DMS114 treated with DMSO at 0.1 percent for 48 hours (cell line): ENCODE data around the gene VSIG10L2.

Source experiments
- DNase-seq: peaks from one replicate; lab custom pipeline; 2025; ENCODE audit not compliant: unreplicated experiment; lab: John Stamatoyannopoulos, UW

Gene VSIG10L2

DNA sequence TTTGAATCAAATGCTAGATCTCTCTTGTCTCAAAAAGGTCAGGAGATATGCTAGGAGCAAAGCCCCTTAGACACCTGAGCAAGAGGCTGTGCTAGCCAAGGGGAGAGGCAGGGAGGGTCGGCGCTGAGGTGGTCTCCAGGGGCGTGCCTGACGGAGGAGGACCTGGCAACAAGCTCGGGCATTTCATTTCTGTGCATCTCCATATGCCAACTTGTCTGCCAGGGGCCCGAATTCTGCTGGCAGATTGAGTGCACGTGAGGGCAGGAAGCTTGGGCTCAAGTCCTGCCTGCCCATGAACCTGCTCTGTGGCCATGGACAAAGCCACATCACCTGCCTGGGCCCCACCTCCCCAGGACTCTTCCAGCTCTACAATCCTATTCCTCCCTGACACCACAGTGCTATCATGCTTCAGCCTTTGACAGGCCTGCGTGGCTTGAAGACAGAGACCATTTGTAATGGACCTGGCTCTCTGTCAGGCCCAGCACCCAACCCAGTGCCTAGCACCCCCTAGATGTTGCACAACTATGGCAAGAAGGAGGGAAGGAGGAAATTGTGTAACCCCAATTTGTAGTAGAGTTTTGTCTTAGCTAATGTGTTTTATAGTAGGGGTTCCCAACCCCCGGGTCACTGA, 16.3 kb upstream of the VSIG10L2 start:
- DNase-seq, result no peak

DNA sequence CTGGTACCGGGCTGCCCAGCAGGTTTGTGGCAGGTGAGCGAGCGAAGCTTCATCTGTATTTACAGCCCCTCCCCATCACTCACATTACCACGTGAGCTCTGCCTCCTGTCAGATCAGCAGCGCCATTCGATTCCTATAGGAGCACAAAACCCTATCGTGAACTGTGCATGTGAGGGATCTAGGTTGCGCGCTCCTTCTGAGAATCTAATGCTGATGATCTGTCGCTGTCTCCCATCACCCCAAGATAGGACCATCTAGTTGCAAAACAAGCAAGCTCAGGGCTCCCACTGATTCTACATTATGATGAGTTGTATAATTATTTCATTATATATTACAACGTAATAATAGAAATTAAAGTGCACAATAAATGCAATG, 15.8 kb upstream of the VSIG10L2 start:
- DNase-seq, result no peak

DNA sequence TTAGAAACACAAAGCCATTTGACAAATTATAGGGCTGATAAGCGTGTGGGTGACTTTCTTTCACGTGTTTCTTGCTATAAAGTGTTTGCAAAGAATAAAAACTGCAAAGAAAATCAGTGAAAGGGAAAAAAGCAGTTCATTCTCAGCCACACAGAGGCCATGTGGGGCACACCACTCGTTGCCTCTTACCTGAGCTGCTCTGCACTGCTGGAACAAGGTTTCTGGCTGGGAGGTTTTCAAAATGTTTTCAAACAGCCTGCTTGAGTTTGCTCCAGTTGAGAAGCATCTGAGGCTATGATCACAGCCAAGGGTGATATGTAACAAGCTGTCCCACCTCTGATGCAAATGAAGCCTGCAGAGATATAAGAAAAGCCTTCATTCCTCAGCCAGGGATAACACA, 14.7 kb upstream of the VSIG10L2 start:
- DNase-seq, result no peak

DNA sequence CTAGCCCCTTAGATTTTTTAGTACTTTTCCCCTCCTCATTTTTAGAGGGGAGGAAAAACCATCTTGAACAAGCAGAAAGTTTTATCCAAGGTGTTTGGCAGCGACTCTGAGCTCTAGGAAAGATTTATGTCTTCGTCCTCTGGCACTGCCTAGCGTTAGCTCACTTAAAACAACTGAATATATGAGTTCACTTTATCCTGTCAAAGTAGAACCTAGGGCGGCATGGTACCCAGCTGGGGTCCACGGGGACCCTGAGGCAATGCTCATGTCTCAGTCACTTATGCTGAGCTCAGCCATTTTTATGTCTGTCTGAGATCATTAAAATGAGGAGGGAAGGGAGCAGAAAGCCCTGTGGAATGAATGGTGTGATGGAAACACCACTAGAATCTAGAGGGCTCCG, 14.2 kb upstream of the VSIG10L2 start:
- DNase-seq, result no peak

DNA sequence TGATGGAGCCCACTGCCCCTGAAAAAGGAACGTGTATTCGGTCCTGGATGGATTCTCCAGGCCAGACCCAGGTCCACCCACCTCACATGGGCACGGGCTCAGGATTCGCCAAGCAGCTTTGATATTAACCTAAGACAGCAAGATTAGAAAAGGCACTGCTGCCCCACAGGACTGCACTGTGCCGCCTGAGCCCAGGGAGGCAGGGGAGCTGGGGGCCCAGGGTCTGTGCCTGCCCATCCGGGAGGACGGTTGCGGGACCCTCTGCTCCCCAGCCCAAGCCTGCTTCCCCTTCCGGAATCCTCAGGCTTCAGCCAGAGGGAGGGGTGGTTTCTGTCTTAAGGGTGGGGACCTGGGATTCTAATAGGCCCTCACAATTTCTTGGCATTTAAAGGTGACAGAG, 13.5 kb upstream of the VSIG10L2 start:
- DNase-seq, result no peak

DNA sequence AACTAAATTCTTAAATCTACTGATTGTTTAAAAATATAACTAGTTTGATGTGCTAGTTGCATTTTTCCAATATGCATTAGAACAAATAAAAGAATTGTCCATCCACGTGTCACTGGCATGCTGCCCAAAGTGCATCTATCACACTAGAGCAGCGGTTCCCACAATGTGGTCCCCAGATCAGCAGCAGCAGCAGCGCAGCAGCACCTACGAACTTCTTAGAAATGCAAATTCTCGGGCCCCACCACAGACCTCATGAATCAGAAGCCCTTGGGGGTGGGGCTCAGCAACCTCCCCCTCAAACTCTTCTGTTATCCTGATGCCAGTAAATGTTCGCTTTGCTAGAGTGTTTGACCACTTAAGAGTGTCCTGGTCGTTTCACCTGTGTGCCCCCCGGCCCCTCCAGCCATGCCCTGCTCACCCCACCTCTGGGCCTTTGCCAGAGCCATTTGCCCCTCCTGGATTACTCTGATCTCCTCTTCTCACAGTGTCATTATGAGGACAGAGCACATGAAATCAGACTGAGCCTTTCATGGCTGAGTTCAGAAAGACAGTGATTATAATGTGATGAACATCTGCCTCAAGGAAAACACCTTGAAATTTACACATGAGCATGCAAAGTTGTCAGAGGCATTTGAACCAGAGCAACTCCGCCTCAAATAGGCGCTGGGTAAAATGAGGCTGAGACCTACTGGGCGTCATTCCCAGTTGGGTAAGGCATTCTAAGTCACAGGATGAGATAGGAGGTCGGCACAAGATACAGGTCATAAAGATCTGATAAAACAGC, 12.6 kb upstream of the VSIG10L2 start:
- DNase-seq, result no peak

DNA sequence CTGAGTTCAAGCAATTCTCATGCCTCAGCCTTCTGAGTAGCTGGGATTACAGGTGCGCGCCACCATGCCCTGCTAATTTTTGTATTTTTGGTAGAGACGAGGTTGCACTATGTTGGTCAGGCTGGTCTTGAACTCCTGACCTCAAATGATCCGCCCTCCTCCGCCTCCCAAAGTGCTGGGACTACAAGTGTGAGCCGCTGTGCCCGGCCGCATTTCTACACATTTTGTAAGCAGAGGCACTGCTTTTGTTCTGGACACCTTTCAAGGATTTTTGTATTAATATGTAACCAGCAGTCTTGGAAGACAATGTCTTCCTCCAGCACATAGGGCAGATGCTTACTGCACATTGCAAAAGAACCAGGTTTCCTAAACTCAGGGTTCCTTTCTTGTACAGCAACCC, 11.4 kb upstream of the VSIG10L2 start:
- no peak for DNase-seq

DNA sequence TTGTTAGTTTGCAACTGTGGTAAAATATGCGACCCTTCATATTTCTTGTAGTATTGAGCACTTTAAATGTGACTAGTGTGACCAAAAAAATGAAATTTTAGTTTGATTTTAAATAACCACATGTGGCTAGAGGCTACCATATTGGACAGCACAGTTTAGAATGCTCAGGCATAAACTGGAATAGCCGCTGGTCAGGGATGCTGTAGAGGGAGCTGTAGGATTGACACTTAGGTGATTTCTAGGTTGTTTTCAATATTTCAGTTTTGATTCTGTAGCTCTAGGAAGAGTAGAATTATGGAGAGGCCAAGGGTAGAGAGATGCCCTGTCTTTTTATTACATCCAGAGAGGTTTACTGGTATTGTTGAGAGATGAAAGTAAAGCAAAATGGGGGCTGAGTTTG, 10.8 kb upstream of the VSIG10L2 start:
- no peak for DNase-seq

DNA sequence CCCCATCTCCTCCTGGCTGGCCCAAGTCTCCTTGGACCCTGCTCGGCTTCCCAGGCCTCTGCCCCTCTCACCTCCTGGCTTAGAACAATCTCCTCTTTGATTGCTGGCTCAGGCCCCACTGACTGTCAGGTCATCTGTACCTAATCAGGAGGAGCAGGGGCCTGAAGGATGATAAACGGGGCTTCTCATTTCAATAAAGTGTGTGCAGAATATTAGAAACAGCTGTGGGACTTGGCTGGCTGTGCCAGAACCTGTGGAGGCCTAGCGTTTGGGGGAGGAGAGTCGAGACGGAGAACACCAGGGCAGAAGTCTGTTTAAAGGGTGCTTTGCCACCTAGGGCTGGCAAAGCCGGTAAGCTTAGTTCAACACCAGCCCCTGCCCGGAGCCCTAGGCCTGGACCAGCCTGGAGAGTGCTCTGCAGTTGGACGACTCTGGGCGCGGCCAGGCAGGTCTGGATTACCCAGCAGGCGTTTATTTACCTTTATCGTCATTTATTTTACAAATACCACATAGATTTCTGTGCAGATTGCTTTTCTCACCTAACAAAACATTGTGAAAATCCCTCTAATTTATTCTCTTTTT, 10.1 kb upstream of the VSIG10L2 start:
- no peak for DNase-seq

DNA sequence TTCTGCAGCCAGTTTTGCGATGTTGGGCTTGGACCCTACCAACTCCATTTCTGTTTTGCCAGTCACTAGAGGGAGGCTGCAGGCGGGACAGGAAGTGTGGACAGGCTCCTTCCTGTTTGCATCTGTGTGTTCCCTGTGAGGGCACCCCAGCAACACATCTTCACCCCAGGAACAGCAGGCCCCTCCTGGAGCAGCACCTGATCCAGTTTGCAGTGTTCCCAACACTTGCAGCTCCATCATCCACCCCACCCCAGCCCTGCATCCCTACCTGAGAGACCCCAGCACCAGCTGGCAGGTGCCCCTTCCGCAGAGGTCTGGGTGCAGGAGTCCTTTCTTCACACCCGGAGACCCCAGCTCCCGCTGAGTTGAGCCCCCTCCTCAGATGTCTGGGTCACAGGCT, 7.4 kb upstream of the VSIG10L2 start:
- no peak for DNase-seq

DNA sequence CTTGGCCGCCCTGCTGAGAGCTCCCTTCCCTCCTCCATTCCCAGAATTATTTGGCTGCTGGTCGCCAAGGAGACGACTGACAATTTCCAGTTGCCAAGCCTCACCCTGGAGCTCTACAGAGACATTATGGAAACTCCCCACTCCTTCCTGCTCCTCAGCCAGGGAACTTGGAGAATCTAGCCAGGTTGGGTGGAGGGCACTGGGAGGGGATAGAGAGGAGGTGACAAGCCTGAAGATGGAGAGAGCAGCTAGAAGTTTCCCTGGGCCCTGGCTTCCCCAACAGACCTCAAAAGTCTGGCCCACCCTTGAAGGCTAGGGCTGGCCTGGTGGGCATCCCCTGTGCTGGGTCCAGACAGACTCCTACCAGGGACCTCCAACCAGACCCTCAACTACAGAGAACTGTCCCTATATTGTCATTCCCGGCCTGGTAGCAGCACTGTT, 6.7 kb upstream of the VSIG10L2 start:
- DNase-seq, result no peak

DNA sequence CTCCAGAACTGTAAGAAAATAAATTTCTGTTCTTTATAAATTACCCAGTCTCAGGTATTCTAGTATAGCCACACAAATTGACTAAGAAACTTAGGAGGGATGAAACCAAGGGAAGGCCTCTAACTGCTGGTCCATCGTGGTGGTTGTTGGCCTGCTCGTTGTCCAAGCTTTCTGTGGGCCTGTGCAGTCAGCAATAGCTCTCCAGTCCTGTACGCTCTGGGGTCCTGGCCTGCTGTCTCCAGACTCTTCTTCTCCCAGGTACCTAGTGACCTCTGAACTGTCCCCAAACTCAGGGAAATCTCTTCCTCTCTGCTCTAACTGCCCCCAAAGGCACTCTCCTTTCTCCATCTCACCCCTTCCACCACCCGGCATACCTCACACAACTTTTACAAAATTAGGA, 5.7 kb upstream of the VSIG10L2 start:
- DNase-seq, result no peak

DNA sequence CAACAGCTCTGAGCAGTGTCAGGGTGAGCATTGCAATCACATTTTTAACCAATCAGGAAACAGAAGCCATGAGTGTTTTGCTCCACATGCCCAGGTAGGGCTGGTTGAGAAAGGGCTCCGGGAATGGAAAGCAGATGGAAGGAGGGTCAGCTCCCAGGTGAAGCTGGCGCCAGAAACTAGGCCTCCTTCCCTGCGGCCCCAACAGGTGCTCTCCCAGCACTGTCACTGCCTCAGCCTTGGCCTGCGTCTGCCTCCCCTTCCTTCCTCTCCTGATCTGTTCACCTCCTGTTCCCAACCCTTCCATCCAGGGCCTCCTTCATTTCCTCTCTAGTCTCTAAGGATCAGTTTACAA, 4.6 kb upstream of the VSIG10L2 start:
- no peak for DNase-seq

DNA sequence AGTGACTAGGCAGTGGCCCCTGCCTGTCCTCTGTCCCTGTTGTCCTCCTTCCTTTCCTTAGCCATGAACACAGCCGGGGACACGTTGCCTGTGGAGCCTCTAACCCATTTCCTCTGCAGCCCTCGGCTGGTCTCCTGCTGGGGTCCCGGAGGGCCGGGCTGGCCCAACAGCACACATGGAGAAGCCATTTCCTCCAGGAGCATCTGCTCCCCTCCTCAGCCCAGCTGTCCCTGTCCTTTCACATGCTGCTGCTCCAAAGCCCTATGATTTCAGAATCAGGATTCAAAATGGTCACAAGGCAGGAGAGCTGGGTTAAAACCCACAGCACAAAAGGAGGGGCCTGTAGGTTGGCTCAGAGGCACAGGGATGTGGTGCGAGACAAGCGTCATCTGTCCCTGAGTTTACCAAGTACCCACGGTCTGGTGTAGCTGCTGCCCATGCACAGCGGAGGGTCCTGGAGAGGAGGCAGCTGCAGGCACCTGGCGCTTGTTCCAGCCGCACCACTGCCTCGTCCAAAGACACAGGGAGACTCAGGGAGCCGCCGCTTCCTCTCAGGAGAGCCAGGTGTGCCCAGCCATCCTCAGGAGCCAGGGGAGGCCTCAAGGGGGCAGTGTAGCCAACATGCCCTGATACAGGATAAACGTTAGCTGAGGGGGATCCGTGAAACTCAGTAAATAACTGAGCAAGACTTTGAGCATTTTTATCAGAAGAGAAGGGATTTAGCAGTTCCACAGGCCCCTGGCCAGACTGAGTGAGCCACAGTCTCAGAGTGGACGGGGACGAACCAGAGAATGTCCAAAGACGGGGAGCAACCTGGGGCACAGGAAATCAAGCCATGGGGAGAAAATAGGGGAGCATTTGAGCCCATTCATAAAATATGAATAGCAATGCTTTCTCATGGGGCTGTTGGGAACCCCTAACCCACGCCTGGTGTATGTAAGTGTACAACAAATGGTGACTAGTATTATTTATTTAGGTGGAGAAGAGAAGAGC, 3.9 kb upstream of the VSIG10L2 start:
- no peak for DNase-seq

DNA sequence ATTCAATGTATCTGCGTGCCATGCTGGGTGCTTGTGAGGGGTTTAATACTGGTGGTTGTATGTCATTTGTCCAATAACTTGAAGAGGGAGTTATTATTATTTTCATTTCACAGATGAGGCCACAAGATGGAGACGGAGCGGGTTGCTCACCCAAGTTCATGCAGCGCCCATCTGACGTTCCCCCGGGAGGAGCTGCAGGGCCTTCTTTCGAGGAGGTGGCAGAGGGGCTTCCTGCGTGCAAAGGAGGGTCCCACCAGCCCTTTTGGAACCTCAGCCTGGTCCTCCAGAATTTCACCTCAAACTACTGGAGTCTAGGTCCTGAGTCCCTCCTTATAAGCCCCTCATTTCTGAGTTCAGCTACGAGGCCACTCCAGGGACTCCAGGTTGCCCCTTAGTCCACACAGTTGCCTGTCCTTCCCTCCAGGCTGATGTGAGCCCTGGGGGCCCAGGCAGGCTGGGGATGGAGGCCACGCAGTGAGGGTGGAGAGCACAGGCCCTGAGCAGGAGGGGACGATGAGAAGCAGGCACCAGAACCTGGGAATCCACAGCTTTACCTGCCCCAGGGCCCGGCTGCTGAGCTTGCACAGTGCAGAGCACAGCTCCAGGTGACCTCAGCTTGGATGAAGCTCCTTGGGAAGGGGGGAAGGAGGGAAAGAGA, 2.9 kb upstream of the VSIG10L2 start:
- no peak for DNase-seq

DNA sequence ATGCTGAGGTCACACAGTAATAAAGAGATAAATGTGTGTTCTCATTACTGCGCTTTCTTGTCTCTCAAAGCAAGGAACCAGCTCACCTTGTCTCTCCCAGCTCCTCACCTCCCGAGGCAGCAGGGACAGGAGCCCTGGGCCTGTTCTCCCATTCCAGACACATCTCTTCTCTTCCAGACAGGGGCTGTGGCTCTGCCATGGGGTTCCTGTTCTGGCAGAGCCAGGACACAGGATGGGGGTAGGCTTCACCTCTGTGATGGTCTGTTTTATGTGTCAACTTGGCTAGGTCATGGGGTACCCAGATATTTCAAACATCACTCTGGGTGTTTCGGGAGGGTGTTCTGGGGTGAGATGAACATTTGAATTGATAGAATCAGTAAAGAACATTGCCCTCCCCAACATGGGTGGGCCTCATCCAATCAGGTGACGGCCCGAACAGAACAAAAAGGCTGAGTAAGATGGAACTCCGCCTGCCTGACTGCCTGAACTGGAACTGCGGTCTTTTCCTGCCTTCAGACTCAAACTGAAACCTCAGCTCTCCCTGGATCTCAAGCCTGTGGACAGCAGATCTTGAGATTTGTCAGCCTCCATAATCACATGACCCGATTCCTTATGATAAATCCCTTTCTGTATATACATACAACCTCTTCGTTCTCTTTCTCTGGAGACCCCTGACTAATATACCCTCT, 2.0 kb upstream of the VSIG10L2 start:
- DNase-seq, result no peak

DNA sequence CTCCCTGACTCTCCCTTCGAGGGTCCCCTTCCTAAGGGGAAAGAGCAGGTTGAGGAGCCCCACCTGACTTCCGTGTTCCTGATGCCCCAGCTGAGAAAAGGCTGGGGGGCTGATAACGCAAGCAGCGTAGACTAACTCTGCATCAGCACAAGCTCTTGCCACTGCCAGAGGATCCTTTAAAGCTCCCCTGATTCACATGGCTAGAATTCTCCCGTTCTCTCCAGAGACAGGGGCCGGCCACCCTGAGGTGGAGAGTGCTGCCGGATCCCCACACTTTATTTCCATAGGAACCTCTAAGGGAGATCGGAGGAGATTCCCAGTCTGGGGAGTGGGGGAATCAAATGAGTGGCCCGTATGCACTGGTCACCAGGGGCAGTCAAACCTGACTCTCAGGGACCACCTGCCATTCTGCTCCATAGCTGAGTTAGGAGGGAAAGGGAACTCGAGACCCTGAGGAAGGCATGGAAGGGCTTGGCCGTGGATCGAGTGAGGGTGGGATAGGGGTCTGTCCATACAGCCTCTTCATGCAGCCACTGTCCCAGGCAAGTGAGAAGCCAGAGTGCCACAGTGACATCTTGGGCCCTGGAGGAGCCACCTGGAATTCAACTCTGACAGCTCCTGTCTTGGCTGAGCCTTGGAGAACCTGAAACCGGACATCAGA, 1.4 kb upstream of the VSIG10L2 start:
- DNase-seq, result no peak

DNA sequence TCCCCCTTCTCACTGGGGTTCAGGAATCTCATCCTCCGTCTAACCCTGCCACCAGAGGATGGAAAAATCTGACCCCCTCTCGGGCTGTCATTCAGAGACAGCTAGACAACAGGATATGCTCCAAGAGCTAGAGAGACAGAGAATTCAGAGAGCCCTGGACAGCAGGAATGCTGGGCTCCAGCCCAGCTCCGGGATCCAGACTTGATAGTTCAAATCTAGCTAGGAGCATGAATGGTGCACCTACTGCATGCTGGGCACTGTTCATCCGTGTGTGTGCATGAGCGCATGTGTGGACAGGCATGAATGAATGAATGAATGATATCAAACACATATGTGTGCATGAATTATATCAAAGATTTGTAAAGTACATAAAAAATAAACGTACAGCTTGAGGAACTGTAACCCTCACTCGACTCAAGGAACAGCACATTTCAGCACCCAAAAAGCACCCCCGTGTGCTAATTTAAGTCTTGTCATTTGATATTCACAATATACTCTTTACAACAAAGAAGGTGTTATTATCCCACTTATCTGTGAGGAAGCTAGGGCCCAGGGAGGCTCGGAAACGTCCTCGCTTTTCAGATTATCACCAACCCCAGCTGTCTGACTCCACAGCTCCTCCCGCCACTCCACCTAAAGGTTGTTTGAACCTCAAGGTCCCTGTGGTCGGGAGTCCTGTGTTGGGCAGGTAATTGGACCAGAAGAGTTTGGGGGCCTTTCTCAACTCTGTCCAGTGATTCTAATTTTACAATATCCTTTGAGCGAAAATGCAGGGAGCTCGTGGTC, 640 bp upstream of the VSIG10L2 start:
- DNase-seq, result no peak
